SK-N-MC (cell line): Measurements from ENCODE around the gene WNT8B.
A peak's percentile ranks its signal among the peaks of the same experiment; 100 is the strongest.

Source experiments
- DNase-seq: peaks from one replicate; pipeline ENCODE4 v3.0.0-alpha.2; 2011; ENCODE audit warnings: low read depth, low spot score
- H3K27ac ChIP-seq: fragments of 200-600 bp; sonication (generic); 2 replicates; pipeline ENCODE4 v1.5.1; 2016; ENCODE audit warnings: mixed run types
- H3K36me3 ChIP-seq: fragments of 200-600 bp; sonication (generic); 2 replicates; pipeline ENCODE4 v1.6.1; 2017; ENCODE audit warnings: antibody characterized with exemption, low read length, mixed read lengths; ENCODE audit not compliant: insufficient read depth
- H3K4me3 ChIP-seq: fragments of 200-600 bp; sonication (generic); 2 replicates; pipeline ENCODE4 v1.5.1; 2016
- H3K9ac ChIP-seq: fragments of 200-600 bp; sonication (generic); 2 replicates; pipeline ENCODE4 v1.8.0; 2017; ENCODE audit warnings: mixed run types, mixed read lengths; ENCODE audit not compliant: insufficient read length
- H3K9me3 ChIP-seq: fragments of 200-600 bp; sonication (generic); 2 replicates; pipeline ENCODE4 v1.6.1; 2017; ENCODE audit warnings: low read depth, mild to moderate bottlenecking, antibody characterized with exemption, low read length, moderate library complexity, mixed read lengths
- EZH2 ChIP-seq: fragments of 200-600 bp; sonication (generic); IDR thresholded peaks from one replicate; pipeline ENCODE4 v1.6.1; 2017; ENCODE audit warnings: antibody characterized with exemption
- FOXP2 ChIP-seq: optimal IDR thresholded peaks from 2 replicates; pipeline ENCODE3; 2011; ENCODE audit warnings: mild to moderate bottlenecking, moderate library complexity; ENCODE audit not compliant: insufficient read depth; ENCODE audit errors: extremely low read length, control extremely low read depth
- POLR2AphosphoS5 ChIP-seq: IDR thresholded peaks from 2 replicates; pipeline ENCODE4 v1.6.1; 2012; ENCODE audit warnings: mild to moderate bottlenecking, low read depth, low read length, borderline replicate concordance

WNT8B gene, protein sequence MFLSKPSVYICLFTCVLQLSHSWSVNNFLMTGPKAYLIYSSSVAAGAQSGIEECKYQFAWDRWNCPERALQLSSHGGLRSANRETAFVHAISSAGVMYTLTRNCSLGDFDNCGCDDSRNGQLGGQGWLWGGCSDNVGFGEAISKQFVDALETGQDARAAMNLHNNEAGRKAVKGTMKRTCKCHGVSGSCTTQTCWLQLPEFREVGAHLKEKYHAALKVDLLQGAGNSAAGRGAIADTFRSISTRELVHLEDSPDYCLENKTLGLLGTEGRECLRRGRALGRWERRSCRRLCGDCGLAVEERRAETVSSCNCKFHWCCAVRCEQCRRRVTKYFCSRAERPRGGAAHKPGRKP

DNA sequence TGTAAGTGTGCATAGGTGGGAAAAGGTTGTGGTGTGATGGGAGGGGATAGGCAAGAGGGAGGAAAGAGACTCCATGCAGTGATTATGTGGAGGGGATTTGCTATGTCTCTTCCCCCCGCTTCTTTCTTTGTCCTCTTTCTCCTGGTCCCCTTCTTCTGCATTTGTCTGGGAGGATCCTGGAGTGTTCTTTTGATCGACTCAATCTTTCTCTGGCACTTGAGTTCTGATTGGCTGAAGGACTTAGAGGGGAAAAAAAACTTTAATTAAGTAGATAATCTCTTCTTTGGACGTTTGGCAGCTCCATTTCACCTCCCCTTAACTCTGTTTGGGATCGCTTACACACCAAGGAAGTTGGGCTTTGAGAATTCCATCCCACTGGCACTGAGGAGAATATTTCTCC, at the start of gene WNT8B:
WNT8B (plus strand) TSS at position 301 of the 400 bp plus-strand sequence. CDS start 160 bp downstream, outside the sequence.
- no peak for DNase-seq
- Histone ChIP-seq H3K9me3 (no peaks in the 10 kb centered on the region), H3K36me3 (no peaks in the 10 kb centered on the region), H3K9ac (no peak within 1 kb of the TSS), H3K27ac (no peak within 1 kb of the TSS), H3K4me3 (no peak within 1 kb of the TSS)
- TF ChIP-seq POLR2AphosphoS5 (no peak), EZH2 (no peak), FOXP2 (no peak)

DNA sequence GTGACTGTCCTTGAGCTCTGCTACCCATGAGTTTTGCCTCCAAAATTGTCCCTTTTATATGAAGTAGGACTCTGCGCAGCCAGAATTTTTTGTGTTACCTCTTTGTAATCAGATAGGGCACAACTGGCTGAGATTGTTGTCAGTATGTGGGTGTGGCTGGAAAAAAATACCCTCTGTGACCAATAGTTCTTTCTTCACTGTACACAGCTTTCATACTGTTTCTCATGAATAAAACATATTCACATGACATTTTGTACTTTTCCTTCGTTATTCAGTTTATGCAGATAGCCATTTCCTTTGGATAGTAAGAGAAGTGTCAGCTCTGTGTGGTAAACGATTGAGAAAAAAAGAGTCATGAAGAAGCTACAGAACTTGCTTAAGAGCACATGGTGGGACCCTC, 49.6 kb upstream of the WNT8B start:
- H3K27ac ChIP-seq: no peak overlapping the region
- DNase-seq: no peak
- no peak overlapping the region for H3K4me3 ChIP-seq
- no peaks in the 10 kb centered on the region for H3K9me3 ChIP-seq
- no peak overlapping the region for H3K9ac ChIP-seq
- no peaks in the 10 kb centered on the region for H3K36me3 ChIP-seq
- no peak for TF ChIP-seq EZH2
- no peak for TF ChIP-seq FOXP2
- no peak for TF ChIP-seq POLR2AphosphoS5

DNA sequence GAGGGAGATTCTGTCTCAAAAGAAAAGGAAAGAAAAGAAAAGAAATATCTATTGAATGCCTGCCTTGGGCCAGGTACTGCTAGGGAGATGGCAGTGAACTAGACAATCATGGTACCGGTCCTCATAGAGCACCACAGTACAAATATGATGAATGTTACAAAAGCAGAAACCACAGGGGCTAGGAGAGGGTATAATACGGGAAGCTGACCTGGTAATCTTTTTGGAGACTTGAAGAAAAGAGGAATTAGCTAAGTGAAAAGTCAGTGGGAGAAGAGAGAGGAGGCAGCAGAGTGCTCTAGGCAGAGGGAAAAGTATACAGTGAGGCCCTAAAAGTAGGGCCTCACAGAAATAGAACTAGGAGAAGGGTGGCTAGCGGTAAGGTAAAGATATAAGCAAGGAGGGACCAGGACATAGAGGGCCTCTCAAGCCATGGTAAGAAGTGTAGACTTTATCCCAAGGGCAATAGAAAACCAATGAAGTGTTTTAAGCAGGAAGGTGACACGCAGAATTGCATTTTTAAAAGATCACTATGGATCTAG, 42.8 kb upstream of the WNT8B start:
- H3K9ac ChIP-seq: no peak overlapping the region
- no peaks in the 10 kb centered on the region for H3K9me3 ChIP-seq
- no peak for DNase-seq
- no peak overlapping the region for H3K4me3 ChIP-seq
- H3K36me3 ChIP-seq: no peaks in the 10 kb centered on the region
- TF ChIP-seq FOXP2 (no peak), POLR2AphosphoS5 (no peak), EZH2 (no peak)
- no peak overlapping the region for H3K27ac ChIP-seq

DNA sequence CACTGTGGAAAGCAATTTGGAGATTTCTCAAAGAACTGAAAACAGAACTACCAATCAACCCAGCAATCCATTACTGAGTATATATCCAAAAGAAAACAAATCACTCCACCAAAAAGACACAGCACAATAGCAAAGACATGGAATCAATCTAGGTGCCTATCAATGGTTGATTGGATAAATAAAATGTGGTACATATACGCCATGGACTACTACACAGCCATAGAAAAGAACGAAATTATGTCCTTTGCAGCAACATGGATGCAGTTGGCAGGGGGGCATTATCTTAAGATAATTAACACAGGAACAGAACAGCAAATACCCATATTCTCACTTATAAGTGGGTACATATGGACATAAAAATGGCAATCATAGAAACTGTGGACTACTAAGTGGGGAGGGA, 35.4 kb upstream of the WNT8B start:
- Histone ChIP-seq H3K4me3 (no peak overlapping the region), H3K9ac (no peak overlapping the region), H3K27ac (no peak overlapping the region), H3K36me3 (no peaks in the 10 kb centered on the region), H3K9me3 (no peaks in the 10 kb centered on the region)
- DNase-seq: no peak
- no peak for TF ChIP-seq EZH2
- TF ChIP-seq POLR2AphosphoS5: no peak
- TF ChIP-seq FOXP2: no peak

DNA sequence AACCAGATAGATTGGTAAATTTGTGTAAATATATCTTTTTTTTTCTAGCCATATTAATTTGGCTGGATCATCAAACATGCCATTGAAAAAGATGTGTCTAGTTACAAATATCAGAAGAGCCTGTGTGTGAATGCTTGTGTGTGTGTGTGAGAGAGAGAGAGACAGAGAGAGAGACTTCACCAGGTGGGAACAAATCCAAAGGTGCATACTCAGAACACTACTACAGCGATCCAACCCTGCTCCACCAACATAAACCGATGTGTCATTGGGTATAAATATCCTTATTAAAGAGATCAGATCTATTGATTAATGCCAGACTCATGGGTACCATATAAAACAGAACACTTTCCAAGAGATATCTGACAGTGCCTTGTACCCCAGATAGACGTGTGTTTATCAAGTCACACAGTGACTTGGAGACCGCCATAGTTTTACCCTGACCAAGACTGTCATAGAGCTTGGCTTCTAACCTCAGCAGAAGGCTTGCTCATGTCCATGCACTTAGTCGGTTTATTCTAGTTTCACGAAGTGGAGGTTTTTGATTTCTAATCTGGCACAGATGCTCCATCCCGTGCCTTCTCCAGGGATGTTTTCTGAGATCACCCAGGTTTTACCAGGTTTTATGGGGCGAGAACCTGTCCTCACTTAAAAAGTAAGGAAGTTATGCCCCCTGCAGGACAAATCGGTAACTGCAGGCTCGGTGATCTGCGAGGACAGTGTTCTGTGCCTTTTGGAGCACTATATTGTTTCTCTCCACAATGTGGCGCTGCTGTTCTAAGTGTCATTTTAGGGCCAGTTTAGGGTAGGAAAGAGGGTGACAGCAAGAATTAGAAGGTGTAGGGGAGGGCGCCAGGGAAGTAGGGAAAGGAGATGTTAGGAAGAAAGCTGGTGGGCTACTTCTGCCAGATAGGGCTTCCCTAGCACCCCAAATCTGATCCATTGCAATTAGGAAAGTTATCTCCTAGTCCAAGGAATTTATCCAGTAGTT, 29.3 kb upstream of the WNT8B start:
- Histone ChIP-seq H3K4me3 (no peak overlapping the region), H3K27ac (no peak overlapping the region), H3K9ac (no peak overlapping the region), H3K9me3 (no peaks in the 10 kb centered on the region), H3K36me3 (no peaks in the 10 kb centered on the region)
- peak; percentile 79 for DNase-seq
- TF ChIP-seq POLR2AphosphoS5: no peak
- no peak for TF ChIP-seq EZH2
- no peak for TF ChIP-seq FOXP2

DNA sequence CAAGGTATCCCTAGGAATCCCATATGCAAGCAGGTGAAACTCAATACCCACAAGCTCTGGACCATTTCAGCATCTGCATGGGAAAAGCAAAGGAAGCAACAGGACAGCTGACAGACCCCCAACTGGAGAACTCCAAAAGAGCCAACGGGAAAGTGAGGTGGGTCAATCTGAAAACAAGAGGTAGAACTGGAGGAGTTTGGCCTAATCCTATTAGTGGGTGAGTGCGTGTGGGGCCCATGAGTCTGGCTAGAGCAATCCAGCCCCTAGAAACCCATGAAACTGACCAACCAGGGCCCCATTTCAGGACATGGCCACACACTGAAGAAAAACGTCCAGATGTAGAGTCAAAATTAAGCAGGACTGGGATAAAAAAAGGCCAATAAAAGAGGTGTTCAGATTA, 26.6 kb upstream of the WNT8B start:
- Histone ChIP-seq H3K9ac (no peak overlapping the region), H3K36me3 (no peaks in the 10 kb centered on the region), H3K27ac (no peak overlapping the region), H3K4me3 (no peak overlapping the region), H3K9me3 (no peaks in the 10 kb centered on the region)
- DNase-seq: no peak
- TF ChIP-seq EZH2 (no peak), POLR2AphosphoS5 (no peak), FOXP2 (no peak)

DNA sequence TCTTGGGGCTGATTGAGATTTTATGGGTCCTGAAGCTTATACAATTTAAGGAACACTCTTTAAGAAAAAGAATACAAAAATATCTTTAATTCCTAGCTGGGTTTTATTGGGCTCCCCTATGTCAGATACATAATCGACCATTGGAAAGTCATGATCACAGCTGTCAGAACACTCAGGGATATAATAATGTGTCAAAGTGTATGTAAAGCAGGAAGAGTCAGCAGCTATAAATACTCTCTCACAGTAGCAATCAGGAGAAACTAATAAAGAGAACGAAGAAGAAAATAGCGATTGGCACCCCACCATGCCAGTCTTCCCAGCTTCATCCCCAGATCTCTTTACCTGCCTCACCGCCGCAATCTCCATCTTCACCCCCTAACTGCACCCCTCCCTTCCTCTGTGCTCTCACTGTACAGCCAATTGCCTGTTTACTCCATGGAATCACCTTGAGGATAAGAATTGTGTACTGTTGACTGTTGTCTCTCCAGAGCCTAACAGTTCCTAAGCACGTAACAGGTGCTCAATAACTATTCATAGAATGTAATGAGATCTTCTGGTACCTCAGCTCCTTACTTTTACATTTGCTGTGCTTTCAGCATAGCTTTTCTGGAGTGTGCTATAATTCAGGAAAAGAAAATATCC, 24.0 kb upstream of the WNT8B start:
- H3K4me3 ChIP-seq: no peak overlapping the region
- no peak for TF ChIP-seq POLR2AphosphoS5
- no peak for TF ChIP-seq FOXP2
- no peak for TF ChIP-seq EZH2

DNA sequence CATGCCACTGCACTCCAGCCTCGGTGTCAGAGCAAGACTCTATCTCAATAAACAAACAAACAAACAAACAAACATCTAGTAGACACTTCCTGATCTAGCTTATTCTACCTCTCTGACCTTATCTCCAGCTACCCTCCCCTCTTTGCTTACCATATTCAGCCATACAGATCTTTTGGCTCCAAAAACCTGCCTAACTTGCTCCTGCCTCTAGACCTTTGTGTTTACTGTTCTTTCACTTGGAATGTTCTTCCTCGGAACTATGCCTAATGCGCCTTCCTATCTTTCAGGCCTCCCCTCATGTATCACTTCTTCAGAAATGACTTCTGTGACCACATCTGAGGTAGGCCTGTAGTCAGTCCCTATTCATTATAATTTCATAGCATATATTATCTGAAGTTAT, 20.3 kb upstream of the WNT8B start:
- Histone ChIP-seq H3K36me3 (no peaks in the 10 kb centered on the region), H3K9me3 (no peaks in the 10 kb centered on the region), H3K27ac (no peak overlapping the region), H3K4me3 (no peak overlapping the region), H3K9ac (no peak overlapping the region)
- no peak for DNase-seq
- no peak for TF ChIP-seq FOXP2
- TF ChIP-seq EZH2: no peak
- no peak for TF ChIP-seq POLR2AphosphoS5

More for the DNA sequence above, 24.0 kb upstream of the WNT8B start:
- DNase-seq: no peak
- Histone ChIP-seq H3K36me3 (no peaks in the 10 kb centered on the region), H3K9ac (no peak overlapping the region), H3K27ac (no peak overlapping the region), H3K9me3 (no peaks in the 10 kb centered on the region)
